Ovary (tissue), 9 donors: Measurements from ENCODE around the gene MINDY1. TPM values are rescaled to one million over a fixed set of nuclear protein-coding genes. Genes with fewer than 3 reads are reported as not detected.

Experiments used
- DNase-seq, 5 donors: peaks; one replicate each; pipeline ENCODE4 v3.0.0-alpha.2; 2019 to 2020
- H3K27ac ChIP-seq, 2 donors: fragments of 200-600 bp; one replicate each; pipeline versions ENCODE4 v1.5.1 to v1.8.0; 2019 to 2022
- H3K27me3 ChIP-seq: fragments of 200-600 bp; one replicate; pipeline ENCODE4 v1.8.0; 2022
- H3K36me3 ChIP-seq: fragments of 200-600 bp; sonication (generic); one replicate; pipeline ENCODE4 v1.5.1; 2019
- H3K4me1 ChIP-seq: one replicate; pipeline ENCODE4 v1.8.1; 2013; ENCODE audit warnings: mild to moderate bottlenecking, moderate library complexity; ENCODE audit not compliant: insufficient read depth
- H3K4me3 ChIP-seq: fragments of 200-600 bp; sonication (generic); one replicate; pipeline ENCODE4 v1.5.1; 2017
- H3K9me3 ChIP-seq, 2 donors: fragments of 200-600 bp in 1 of 2; sonication (generic) in 1 of 2; one replicate each; pipeline versions ENCODE4 v1.5.1 to v1.8.1; 2013 to 2019; ENCODE audit warnings: mild to moderate bottlenecking in 1 of 2, moderate library complexity in 1 of 2
- EP300 ChIP-seq: sonication (generic); formaldehyde crosslinking; IDR thresholded peaks from one replicate; pipeline ENCODE4 v1.6.1; 2017; ENCODE audit warnings: antibody characterized with exemption
- POLR2A ChIP-seq: fragments of 450-650 bp; IDR thresholded peaks from one replicate; pipeline ENCODE4 v1.6.1; 2017; ENCODE audit warnings: antibody characterized with exemption, mild to moderate bottlenecking, moderate library complexity
- WGBS, 3 donors: extraction: QIAGEN DNeasy Blood & Tissue Kit in 1 of 3; methylation state at CpG; one replicate each; pipeline versions ENCODE4 v1.1.5 to v1.1.7; 2013 to 2017; 5-methylcytosine and 5-hydroxymethylcytosine counted together
- intact Hi-C, 4 donors: fragments of 100-400 bp; cut with DNase I; formaldehyde crosslinking; loops; one replicate each; pipeline versions ENCODE4 v1.11.0 to v1.15.1; 2022 to 2023
- polyA plus RNA-seq, 2 donors: library from polyadenylated mRNA; stranded (reverse); fragments of 200-250 nt in 1 of 2; fragments of 350-450 nt in 1 of 2; fragmentation: Illumina TruSeq in 1 of 2; extraction: RNeasy Lipid Tissue Mini Kit (QIAGEN cat#74804) in 1 of 2; gene quantifications; one replicate each; pipeline ENCODE4 v1.2.3, GENCODE V29; 2013 to 2014
- total RNA-seq, 7 donors: library from RNA; depleted of rRNA in 2 of 7; stranded (reverse); fragments of >200 nt in 2 of 7; fragmentation: NEBNext Ultra II Directional in 3 of 7; extraction: Animal tissue kit (Norgen Biotek cat#: 25700) in 3 of 7; gene quantifications; one replicate each; pipeline versions ENCODE4 v1.1.0 to v1.2.4, GENCODE V29; 2016 to 2023
- TF ChIP-seq, protein P1 (sequence below), 3 donors: fragments of 450-650 bp in 2 of 3; fragments of 200-600 bp in 1 of 3; IDR thresholded peaks; one replicate each; pipeline versions ENCODE4 v1.5.1 to v1.8.0; 2016 to 2022; ENCODE audit warnings: antibody characterized with exemption in 3 of 3, mild to moderate bottlenecking in 1 of 3
- donor health status: DM: no; HTN: no; CAD: no; lungs with moderate emphysema.
- donor health status: DM: no; HTN: no; CAD: no.
- donor health status: Bipolar disorder and iron deficiency.
- donor health status: DM: yes; HTN: yes; CAD: no.
- donor health status: DM: no; HTN: no; CAD: no.
- donor health status: DM: yes; HTN: yes; CAD: no.

MINDY1 gene
- total and polyA plus RNA-seq, 9 donors, result 17.1 to 35.6 (median 26.9) TPM

DNA sequence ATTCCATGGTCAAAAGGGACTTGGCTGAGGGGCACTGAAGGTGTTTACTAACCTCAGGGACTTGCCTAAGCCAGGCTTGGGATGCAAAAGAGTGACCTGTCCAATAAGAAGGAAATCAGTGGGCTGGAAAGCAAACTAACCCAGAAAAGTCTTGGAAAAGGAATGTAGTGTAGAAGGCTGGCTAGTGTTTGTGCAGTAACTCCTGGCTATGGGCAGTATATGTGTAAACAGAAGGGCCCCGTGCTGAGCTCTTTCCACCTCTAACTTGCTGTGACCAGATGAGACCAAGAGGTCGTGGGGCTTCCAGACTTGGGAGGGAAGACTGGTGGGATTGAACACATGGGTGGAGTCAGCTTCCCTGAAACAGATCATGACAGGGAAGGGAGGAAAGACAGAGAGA lies 4.1 kb downstream of the MINDY1 start:
- intact Hi-C loops, result no loop called here
- 28 to 41% (median 34%) methylated on average over 2 of the region's 2 CpGs for WGBS, 3 donors
- DNase-seq, result no peak
- Histone ChIP-seq H3K9me3 (no peaks in the 10 kb centered on the region), H3K36me3 (no peaks in the 10 kb centered on the region), H3K4me1 (peaks cover 9% of the 10 kb centered on the region), H3K27me3 (no peaks in the 10 kb centered on the region), H3K4me3 (no peak overlapping the region), H3K27ac (no peak overlapping the region)
- TF ChIP-seq EP300 (no peak), POLR2A (no peak)
- TF ChIP-seq, protein P1, sequence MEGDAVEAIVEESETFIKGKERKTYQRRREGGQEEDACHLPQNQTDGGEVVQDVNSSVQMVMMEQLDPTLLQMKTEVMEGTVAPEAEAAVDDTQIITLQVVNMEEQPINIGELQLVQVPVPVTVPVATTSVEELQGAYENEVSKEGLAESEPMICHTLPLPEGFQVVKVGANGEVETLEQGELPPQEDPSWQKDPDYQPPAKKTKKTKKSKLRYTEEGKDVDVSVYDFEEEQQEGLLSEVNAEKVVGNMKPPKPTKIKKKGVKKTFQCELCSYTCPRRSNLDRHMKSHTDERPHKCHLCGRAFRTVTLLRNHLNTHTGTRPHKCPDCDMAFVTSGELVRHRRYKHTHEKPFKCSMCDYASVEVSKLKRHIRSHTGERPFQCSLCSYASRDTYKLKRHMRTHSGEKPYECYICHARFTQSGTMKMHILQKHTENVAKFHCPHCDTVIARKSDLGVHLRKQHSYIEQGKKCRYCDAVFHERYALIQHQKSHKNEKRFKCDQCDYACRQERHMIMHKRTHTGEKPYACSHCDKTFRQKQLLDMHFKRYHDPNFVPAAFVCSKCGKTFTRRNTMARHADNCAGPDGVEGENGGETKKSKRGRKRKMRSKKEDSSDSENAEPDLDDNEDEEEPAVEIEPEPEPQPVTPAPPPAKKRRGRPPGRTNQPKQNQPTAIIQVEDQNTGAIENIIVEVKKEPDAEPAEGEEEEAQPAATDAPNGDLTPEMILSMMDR (IDR thresholded peaks at IDR 0.05), result no peak

DNA sequence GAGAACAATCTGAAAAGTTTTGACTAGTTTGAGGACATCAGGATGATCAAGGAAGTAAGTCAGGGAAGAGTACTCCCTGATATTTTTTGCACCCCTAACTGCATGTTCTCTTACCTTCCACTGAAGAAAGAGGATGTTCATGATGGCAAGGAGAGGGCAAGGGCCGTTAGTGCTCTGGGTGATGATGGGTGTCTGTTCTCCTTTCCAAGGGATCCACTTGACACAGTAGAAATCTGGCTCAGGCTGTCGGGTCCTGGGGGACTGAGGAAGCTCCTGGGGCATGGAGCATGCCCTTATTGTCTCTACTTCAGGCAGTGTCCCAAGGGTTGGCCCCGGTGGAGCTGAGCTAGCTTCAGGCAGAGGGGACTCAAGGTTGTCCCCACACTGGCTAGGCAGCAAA lies 4.7 kb downstream of the MINDY1 start:
- Histone ChIP-seq H3K27me3 (no peaks in the 10 kb centered on the region), H3K4me3 (no peak overlapping the region), H3K27ac (no peak overlapping the region), H3K9me3 (no peaks in the 10 kb centered on the region), H3K4me1 (peaks cover 9% of the 10 kb centered on the region), H3K36me3 (no peaks in the 10 kb centered on the region)
- TF ChIP-seq, protein P1 (IDR thresholded peaks at IDR 0.05), result no peak
- no peak for TF ChIP-seq POLR2A
- no peak for TF ChIP-seq EP300
- intact Hi-C loops, result no loop called here
- DNase-seq, result no peak
- WGBS, 3 donors, result 66 to 76% (median 72%) methylated on average over 3 of the region's 3 CpGs

DNA sequence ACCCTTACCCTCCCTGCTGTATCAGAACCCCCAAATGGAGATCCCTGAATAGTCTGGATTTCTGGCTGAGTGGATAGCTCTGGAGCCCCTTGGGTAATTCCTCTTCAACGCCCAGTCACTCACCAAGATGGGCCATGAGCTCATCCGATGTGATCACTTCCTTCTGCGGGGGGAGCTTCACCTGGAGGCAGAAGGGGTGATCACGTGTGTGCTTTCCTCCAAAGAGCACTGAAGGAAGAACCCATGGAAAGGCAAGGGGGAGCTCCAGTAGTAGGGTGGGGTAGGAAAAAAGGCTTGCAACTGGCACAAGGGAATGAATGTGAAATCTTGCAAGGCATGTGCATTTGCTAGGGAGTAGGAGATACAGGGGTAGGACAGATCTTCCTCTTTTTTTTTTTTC lies 5.1 kb downstream of the MINDY1 start:
- intact Hi-C loops, result no loop called here
- H3K27ac ChIP-seq, result no peak overlapping the region
- H3K4me1 ChIP-seq, result peaks cover 9% of the 10 kb centered on the region
- H3K27me3 ChIP-seq, result no peaks in the 10 kb centered on the region
- no peaks in the 10 kb centered on the region for H3K9me3 ChIP-seq
- DNase-seq, result no peak
- TF ChIP-seq, protein P1 (IDR thresholded peaks at IDR 0.05), result no peak
- TF ChIP-seq EP300 (no peak), POLR2A (no peak)
- H3K4me3 ChIP-seq, result no peak overlapping the region
- H3K36me3 ChIP-seq, result no peaks in the 10 kb centered on the region
- WGBS, 3 donors, result 68 to 80% (median 73%) methylated on average over 4 of the region's 4 CpGs

DNA sequence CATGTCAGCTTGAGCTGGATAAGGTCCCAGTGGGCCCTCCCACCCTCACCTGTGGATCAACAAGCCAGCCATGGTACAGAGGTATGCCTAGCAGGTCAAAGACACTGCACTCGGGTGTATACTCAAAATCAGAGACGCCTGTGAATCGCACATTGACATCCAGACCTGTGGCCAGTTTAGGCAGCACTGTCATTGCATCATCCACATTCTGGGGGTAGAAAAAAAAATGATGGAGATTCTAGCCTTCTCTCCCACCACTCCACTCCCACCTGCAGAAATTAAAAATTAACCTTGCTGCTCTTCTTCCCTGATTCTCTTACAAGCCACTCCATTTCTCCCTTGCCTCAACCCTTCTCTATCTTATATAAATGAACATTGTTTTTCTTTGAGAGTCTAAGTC lies 6.3 kb downstream of the MINDY1 start:
- intact Hi-C loops, result no loop called here
- Histone ChIP-seq H3K4me3 (no peak overlapping the region), H3K27me3 (no peaks in the 10 kb centered on the region), H3K27ac (no peak overlapping the region), H3K4me1 (peaks cover 10% of the 10 kb centered on the region), H3K9me3 (no peaks in the 10 kb centered on the region), H3K36me3 (no peaks in the 10 kb centered on the region)
- no peak for DNase-seq
- WGBS, 3 donors, result 94 to 100% (median 96%) methylated on average over 3 of the region's 3 CpGs
- TF ChIP-seq, protein P1 (IDR thresholded peaks at IDR 0.05), result no peak
- no peak for TF ChIP-seq EP300
- no peak for TF ChIP-seq POLR2A
